GM18870 (cell line): ENCODE measurements around the gene CCDC82.

Source experiments
- ATAC-seq: cut with Tn5 transposase; IDR thresholded peaks from one replicate; pipeline ENCODE4 v1.9.1; 2021; ENCODE audit warnings: moderate library complexity; ENCODE audit not compliant: unreplicated experiment

Gene CCDC82

GRCh38 chr11:96365493-96365892 lies 24.2 kb downstream of the CCDC82 start:
- no peak for ATAC-seq

- no peak for ATAC-seq
Observed at GRCh38 chr11:96361778-96362177, 27.9 kb downstream of the CCDC82 start.

- no peak for ATAC-seq
Observed at GRCh38 chr11:96358321-96358720, 31.4 kb downstream of the CCDC82 start.

GRCh38 chr11:96357794-96358193 lies 31.9 kb downstream of the CCDC82 start:
- ATAC-seq = peak; percentile 66

DNA sequence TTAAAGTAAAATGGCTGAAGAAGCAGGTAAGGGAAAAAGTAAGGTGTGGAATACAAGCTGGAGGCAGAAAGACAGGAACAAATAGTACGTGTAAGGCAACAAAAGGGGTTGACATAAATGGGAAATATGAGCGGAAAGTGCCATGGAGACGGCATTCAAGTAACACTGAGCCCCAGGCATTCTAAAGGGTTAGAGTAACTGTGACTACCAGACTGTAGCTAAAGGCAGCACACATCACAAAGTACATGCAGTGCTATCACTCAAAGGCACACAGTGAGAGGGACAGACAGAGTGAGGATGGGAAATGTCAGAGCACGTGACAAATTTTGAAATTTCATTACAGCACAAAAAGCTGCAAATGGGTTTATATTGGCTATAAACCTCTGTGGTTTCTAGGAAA lies 32.9 kb downstream of the CCDC82 start:
- no peak for ATAC-seq

DNA sequence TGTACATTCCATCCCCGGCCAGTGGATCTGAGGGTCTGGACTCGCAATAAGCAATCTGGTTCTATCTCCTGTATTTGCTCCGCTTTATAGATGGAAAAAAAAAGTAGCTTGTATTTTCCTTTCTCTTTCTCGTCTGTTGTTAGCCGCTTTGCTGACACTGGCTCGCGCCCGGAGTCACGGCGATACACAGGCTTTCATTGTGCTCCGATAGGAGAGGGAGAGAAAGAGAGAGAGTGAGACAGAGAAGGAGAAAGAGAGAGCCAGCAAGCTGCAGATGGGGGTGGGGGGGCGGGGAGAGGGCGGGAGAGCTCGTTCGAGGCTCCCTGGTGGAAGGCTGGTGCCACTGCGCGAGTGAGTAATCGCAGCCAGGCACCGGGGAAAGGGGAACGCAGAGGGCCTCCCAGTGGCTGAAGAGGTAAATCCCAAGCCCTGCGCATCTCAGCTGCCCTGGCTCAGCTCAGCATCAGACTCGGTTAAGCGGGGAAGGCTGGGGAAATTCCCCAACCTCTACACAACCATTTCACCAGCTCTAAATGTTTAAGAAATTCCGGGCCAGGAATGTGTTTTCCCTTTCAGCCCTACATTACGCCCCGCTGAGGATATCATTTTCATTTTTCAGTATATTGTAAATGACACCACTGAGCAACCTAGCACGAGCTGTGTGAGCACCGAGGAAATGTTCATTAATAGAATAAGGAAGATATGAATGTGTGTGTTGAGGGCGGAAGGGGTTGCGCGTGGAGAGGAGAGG lies 46.6 kb downstream of the CCDC82 start, which contains the start of gene MAML2:
Gene MAML2 (minus strand): TSS at position 235 of the 751 bp plus-strand sequence. CDS start 1,300 bp downstream, outside the sequence.
- ATAC-seq = peak; percentile 76

GRCh38 chr11:96342014-96342960 lies 47.4 kb downstream of the CCDC82 start:
- ATAC-seq = no peak

DNA sequence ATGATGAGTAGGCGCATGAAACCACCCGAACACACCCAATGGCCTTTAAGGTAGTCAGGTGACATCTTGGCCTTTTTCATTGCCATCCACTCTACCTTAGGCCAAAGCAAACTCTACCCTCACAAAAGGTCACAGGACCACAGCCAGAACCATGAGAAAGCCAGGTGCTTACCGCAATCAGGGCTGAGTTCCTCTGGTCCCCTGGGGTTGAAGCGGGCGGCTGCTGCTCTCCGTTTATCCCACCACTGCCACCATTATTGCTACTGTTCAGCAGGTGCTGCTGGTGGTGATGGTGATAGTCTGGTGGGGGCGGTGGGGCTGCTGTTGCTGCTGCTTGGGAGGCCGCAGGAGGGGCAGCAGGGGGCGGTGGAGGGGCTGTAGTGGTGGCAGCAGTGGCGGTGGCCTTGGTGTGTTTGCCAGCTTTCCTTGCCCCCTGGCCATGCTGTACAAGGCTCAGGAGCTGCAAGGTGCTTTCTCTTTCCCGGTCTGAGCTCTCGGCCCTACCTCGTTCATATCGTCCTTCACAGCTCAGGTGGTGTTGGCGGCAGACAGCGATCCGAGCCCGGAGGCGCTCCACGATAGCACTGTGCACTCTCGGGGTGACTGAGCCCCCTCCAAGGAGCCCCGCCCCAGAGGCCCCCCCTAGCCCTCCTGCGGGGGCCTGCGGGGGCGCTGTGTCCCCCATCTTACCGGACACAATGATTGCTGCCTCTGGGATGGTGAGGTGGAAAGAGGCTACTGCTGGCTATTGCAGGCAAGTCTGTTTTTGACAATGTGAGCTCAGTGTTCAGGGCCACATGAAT lies 48.3 kb downstream of the CCDC82 start:
- ATAC-seq = no peak

DNA sequence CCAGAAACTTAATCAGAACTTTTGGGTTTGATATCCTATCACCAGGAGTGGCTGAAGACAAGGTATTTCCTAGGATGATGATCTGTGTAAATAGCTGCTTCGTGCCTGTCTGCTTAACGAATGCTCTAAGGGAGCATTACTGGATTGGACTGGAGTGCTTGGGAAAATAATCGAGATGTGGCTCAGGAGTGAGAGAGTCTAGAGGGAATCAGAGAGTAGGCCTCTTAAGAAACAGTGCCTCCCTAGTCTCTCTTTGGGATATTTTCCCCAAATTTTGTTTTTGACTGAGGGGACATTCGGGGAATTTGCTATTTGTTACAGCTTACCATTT lies 49.2 kb downstream of the CCDC82 start:
- ATAC-seq = no peak

DNA sequence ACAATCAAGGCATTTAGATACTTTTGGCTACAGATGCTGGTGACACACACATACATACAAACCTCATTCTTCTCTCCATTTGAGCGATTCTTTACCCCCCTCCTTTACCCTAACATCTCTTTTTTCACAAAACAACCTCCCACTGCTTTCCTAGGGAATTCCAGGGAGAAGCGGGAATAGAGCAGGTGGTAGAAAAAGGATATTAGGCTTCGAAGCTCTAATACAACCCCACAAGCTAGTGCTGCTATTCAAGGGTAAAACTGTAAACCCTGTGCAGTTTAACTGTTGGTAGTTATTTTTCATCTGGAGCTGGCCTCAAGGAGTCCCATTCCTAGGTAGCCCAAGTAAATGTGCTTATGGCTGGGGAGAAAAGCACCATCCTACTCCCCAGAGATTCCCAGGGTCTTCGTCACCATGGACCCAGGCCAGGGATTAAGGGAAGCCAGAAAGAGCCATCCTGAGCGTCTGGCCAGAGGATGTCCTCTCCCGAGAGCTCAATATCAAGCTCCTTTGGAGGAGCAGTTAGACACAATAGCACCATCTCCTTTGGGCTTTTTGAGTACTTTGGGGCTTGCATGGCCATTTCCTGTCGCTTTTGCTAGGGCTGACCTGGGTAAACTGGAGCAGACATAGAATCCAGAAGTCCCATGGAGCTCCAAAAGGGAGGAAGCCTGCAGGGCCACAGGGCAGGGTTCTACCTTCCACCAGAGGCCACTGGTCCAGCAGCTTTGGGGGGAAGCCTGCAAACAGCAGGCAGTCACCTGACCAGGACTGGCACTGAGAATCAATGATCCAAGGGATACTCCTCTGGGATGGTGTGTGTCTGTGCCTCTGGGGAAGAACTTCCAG lies 49.8 kb downstream of the CCDC82 start:
- ATAC-seq = no peak

GRCh38 chr11:96338910-96339705 lies 50.6 kb downstream of the CCDC82 start:
- ATAC-seq = peak; percentile 46

DNA sequence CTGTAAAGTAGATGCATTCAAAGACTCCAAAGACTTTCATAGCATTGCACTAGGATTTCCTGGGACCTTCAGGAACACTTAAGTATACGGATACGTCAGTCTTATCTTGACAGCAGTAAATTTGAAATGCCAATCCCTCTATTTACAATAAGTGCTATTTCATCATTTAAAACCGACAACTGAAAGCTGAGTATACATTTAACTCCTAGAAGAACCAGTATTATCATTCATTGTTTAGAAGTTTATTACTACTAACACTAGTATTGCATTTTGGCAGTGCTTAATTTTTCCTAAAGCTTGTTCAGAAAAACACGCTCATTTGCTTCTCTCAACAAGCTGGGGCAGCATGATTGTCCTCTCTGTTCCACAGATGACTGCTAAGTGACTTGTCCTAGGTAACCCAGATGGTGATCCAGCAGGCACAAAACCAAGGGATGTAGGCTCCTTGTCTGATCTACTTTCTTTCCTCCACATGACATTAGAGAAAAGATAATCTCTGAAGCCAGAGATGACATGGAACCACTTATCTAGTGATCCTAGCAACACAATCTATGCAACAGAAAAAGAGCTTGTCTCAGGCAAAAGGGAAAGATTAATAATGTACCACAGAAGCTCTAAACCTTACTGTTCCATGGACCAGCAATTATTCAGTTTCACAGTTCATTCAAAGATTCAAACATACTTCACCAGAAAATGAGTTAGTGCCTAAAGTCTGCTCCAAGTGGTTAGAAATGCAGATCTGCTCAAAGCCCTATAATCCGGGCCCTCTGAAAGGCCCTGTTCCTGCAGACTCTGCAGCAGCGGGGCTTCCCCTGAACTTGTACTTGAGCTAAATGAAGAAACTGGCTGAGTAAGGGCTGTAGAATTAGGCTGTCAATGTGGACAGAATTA lies 51.9 kb downstream of the CCDC82 start:
- ATAC-seq = peak; percentile 40

DNA sequence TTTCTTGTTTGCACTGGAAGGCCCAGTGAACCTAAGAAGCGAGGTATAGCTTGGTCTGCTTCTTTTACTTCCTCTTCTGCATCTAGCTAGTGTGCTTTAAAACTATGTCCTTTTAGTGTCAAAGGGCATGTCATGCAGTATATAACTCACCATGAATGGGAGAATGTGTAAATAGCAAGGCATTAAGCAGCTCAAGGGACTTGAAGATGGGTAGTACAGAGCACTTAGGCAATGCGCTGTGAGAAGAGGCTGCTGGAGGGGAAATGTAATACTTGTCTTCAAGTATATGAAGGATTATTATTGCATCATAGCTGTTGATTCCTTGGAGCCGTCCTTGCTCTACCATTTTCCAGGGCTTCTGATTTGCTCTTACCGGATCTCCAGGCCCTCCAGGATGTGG lies 54.3 kb downstream of the CCDC82 start:
- no peak for ATAC-seq

DNA sequence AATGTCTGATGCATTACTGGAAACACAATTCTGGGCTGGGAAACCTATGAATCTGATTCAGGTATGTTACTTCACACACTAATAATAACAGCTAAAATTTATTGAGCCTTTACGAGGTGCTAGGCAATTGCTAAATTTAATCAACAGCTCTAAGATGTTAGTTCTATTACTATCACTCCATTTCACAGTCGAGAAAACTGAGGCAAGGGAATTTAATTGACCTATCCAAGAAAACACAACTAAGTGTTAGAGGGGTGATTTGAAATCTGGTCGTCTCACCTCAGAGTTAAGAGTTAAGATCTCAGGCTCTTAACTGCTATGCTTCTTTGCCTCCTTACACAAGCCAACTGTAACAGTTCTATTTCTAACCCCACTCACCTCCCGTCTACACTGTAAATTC lies 55.5 kb downstream of the CCDC82 start:
- no peak for ATAC-seq

DNA sequence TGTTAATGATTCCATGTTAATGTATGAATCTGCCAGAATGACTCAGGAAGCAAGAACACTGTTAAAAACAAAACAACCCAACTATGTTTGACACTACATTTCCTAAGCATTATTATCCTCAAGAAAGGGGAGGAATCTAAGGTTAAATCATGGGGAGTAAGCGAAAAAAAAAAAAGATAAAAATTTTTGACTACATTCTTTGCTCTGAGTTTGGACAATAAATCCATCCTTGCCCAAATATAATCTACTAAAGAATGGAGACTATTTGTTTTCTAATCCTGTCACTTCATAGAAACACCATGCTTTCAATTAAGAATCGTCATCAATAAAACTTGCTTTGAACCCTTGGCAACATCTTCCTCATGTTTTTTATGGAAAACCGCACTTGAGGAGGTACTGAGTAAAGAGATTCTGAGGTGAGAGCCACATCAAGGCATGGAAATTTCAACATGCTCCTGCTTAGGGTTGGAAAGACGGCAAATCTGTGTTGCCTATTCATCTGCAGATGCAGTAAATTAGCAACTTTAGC lies 56.5 kb downstream of the CCDC82 start:
- ATAC-seq = no peak

DNA sequence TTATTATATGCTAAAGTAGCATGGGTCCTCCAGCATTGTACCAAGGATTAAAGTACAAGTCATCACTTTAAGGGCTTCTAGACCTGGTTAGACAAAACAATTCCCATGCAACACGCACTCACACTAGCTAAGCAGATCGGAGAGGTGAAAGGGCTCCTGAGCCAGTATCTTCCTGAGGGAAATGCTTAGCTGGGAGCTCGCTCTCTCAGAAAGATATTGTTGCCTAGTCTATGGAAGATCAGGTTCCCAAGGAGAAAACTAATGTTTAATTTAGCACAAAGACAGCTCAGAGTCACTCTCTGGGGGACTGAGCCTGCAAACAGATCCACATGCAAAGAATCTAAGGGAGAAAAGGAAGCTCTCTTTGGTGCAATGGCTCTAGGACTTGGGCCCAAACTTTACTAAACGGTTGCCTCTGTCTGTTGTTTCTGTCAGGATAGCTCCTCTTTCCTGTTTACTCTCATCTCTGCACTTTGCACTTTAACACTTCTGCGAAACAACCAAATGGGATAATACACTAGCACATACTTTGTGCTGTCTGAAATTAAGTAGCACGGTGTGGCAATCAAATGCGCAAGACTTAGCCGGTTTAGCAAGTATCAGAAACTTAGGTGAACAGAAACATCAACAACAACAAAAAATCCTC lies 57.5 kb downstream of the CCDC82 start:
- no peak for ATAC-seq

- ATAC-seq = no peak
Observed at GRCh38 chr11:96331699-96332116, 58.0 kb downstream of the CCDC82 start.

DNA sequence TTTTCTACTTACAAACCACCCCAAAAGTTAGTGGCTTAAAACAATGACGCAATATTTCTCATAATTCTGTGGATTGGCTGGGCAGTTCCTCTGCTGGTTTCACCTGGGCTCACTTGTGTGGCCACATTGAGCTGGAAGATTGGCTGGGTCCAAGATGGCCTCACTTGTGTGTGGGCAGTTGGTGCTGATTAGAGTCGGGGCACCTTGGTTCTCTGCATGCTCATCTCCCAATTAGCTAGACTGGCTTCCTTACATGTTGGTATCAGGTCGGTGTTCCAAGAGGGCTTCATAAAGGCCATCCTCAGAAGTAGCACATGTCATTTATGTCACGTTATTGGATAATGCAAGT lies 59.2 kb downstream of the CCDC82 start:
- no peak for ATAC-seq
